HepG2 (cell line): ENCODE results near the gene TH. TPM values are rescaled to one million over a fixed set of nuclear protein-coding genes. Genes with fewer than 3 reads are reported as not detected.

Experiments used
- AKAP8 ChIP-seq: sonication (generic); formaldehyde crosslinking; IDR thresholded peaks from 2 replicates; pipeline ENCODE4 v1.5.1; 2020; ENCODE audit warnings: mild to moderate bottlenecking, missing genetic modification reagents
- BORCS8-MEF2B ChIP-seq: sonication (generic); formaldehyde crosslinking; IDR thresholded peaks from 2 replicates; pipeline ENCODE4 v1.8.0; 2022; ENCODE audit warnings: mild to moderate bottlenecking, missing genetic modification reagents
- KAT2B ChIP-seq: fragments of 150-350 bp; IDR thresholded peaks from 2 replicates; pipeline ENCODE4 v1.6.1; 2014; ENCODE audit warnings: low read depth, low read length, borderline replicate concordance
- KDM1A ChIP-seq: IDR thresholded peaks from 2 replicates; pipeline ENCODE4 v1.6.1; 2016; ENCODE audit warnings: missing compliant biosample characterization
- MXD4 ChIP-seq: IDR thresholded peaks from 2 replicates; pipeline ENCODE4 v1.6.1; 2016; ENCODE audit warnings: mild to moderate bottlenecking, missing biosample characterization, missing genetic modification reagents
- NFE2L1 ChIP-seq: sonication (generic); formaldehyde crosslinking; IDR thresholded peaks from 2 replicates; pipeline ENCODE4 v1.4.0; 2020; ENCODE audit warnings: missing genetic modification reagents, mild to moderate bottlenecking, borderline replicate concordance
- NFKBIZ ChIP-seq: IDR thresholded peaks from 2 replicates; pipeline ENCODE4 v1.6.1; 2018; ENCODE audit warnings: missing genetic modification reagents, missing compliant biosample characterization
- POLR2AphosphoS5 ChIP-seq: IDR thresholded peaks from 2 replicates; pipeline ENCODE4 v1.6.1; 2012; ENCODE audit warnings: low read depth, low read length
- POLR2G ChIP-seq: fragments of 200-400 bp; formaldehyde crosslinking; IDR thresholded peaks from 2 replicates; pipeline ENCODE4 v1.6.1; 2018; ENCODE audit warnings: mild to moderate bottlenecking, low read depth, low read length, moderate library complexity
- SMAD3 ChIP-seq: sonication (generic); formaldehyde crosslinking; IDR thresholded peaks from 2 replicates; pipeline ENCODE4 v1.4.0; 2020; ENCODE audit warnings: missing genetic modification reagents
- SP5 ChIP-seq: IDR thresholded peaks from 2 replicates; pipeline ENCODE4 v1.6.1; 2016; ENCODE audit warnings: low read depth, borderline replicate concordance
- THYN1 ChIP-seq: sonication (generic); formaldehyde crosslinking; IDR thresholded peaks from 2 replicates; pipeline ENCODE4 v1.8.1; 2023; ENCODE audit warnings: low read depth, mild to moderate bottlenecking, moderate library complexity, missing genetic modification reagents, borderline replicate concordance
- ZBTB20 ChIP-seq: sonication (generic); formaldehyde crosslinking; IDR thresholded peaks from 2 replicates; pipeline ENCODE4 v1.8.1; 2023; ENCODE audit warnings: missing genetic modification reagents, low read depth, mild to moderate bottlenecking, borderline replicate concordance
- ZC3H4 ChIP-seq: sonication (generic); formaldehyde crosslinking; IDR thresholded peaks from 2 replicates; pipeline ENCODE4 v1.4.0; 2020; ENCODE audit warnings: missing genetic modification reagents, borderline replicate concordance
- ZNF709 ChIP-seq: sonication (generic); formaldehyde crosslinking; IDR thresholded peaks from 2 replicates; pipeline ENCODE4 v1.5.0; 2020; ENCODE audit warnings: mild to moderate bottlenecking, missing genetic modification reagents
- ZNF775 ChIP-seq: sonication (generic); formaldehyde crosslinking; IDR thresholded peaks from 2 replicates; pipeline ENCODE4 v1.4.0; 2020; ENCODE audit warnings: missing genetic modification reagents, mild to moderate bottlenecking, moderate library complexity, borderline replicate concordance
- polyA plus RNA-seq, 8 experiments: library from polyadenylated mRNA; depleted of rRNA in 3 of 8; stranded (reverse) in 7 of 8; unstranded in 1 of 8; fragments of >200 nt; fragmentation: Illumina TruSeq in 4 of 8; extraction: Trizol in 4 of 8; gene quantifications; 2 replicates each; pipeline versions ENCODE4 v1.2.1 to v1.2.3, GENCODE V29; 2011 to 2016; ENCODE audit warnings: low read depth in 4 of 8, missing spikeins in 1 of 8, mixed read lengths in 1 of 8; ENCODE audit not compliant: insufficient read depth in 1 of 8
- total RNA-seq, 5 experiments: library from RNA; depleted of rRNA; stranded (reverse); fragments of >200 nt; fragmentation: Illumina TruSeq; extraction: Trizol; gene quantifications; 2 replicates each; pipeline ENCODE4 v1.2.3, GENCODE V29; 2016; ENCODE audit warnings: low read depth in 1 of 5
- TF ChIP-seq, protein P1 (sequence below): sonication (generic); formaldehyde crosslinking; IDR thresholded peaks from 2 replicates; pipeline ENCODE4 v1.8.0; 2022; ENCODE audit warnings: mild to moderate bottlenecking, missing genetic modification reagents; ENCODE audit not compliant: insufficient replicate concordance
- TF ChIP-seq, protein P2 (sequence below): sonication (generic); formaldehyde crosslinking; IDR thresholded peaks from 2 replicates; pipeline ENCODE4 v1.5.0; 2020; ENCODE audit warnings: mild to moderate bottlenecking, missing genetic modification reagents
- TF ChIP-seq, protein P3 (sequence below): sonication (generic); formaldehyde crosslinking; IDR thresholded peaks from 2 replicates; pipeline ENCODE4 v1.5.0; 2020; ENCODE audit warnings: mild to moderate bottlenecking, missing genetic modification reagents
- TF ChIP-seq, protein P4 (sequence below): sonication (generic); formaldehyde crosslinking; IDR thresholded peaks from 2 replicates; pipeline ENCODE4 v1.5.1; 2020; ENCODE audit warnings: mild to moderate bottlenecking, missing genetic modification reagents, moderate library complexity

Gene TH
- total and polyA plus RNA-seq, 2 of the 13 experiments (the other 11 are each of a cell fraction or from before 2014, with no cell fraction given) = 0.36 TPM; not detected in 1

DNA sequence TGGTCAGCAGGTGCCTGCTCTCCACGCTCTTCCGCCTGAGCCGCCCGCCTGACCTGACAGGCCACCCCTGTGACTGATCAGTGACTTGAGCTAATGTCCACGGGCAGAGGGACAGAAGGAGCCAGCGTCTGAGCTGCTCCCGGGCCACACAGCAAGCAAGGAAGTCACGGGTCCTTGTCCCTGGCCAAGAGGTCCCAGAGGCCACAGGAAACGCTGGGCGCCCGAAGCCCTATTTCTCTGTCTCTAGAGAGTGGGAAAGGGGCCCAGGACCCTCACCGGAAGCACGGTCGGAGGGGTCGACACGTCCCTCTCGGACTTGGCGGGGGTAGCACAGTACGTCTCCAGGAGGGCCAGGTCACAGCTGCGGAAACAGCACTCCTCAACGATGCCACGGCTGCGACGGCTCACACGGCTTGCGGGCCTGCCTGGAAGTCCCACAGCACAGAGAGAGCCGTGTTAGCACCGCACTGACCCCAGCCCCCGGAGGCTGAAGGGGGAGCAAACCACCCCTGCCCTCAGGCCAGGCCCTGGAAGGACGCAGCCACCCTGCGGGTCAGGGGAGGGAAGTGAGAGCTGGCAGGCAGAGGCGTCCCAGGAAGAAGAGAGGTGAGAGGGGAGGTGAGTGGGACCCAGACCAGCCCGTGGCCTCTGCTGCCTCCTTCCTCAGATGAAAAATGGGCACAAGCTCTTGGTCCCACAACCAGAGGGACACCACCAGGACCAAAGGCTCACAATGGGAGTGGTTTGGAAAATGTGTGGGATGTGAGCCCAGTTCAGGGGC lies 38.2 kb downstream of the TH start (continued):
- TF ChIP-seq, protein P1, sequence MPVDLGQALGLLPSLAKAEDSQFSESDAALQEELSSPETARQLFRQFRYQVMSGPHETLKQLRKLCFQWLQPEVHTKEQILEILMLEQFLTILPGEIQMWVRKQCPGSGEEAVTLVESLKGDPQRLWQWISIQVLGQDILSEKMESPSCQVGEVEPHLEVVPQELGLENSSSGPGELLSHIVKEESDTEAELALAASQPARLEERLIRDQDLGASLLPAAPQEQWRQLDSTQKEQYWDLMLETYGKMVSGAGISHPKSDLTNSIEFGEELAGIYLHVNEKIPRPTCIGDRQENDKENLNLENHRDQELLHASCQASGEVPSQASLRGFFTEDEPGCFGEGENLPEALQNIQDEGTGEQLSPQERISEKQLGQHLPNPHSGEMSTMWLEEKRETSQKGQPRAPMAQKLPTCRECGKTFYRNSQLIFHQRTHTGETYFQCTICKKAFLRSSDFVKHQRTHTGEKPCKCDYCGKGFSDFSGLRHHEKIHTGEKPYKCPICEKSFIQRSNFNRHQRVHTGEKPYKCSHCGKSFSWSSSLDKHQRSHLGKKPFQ (CRISPR knock-in tag) = peak; percentile 17
- TF ChIP-seq BORCS8-MEF2B (CRISPR knock-in tag) (0 out of 2 replicates have a peak, but pooled peaks have one; percentile 58), THYN1 (CRISPR knock-in tag) (no peak), ZC3H4 (CRISPR knock-in tag) (peak; percentile 96), MXD4 (CRISPR knock-in tag) (0 out of 2 replicates have a peak, but pooled peaks have one; percentile 14), POLR2G (peak; percentile 54), SMAD3 (CRISPR knock-in tag) (peak; percentile 56; the same call in 1 of the 2 replicates), NFKBIZ (CRISPR knock-in tag) (no peak), POLR2AphosphoS5 (peak; percentile 58), AKAP8 (CRISPR knock-in tag) (peak; percentile 98), ZNF775 (CRISPR knock-in tag) (no peak), SP5 (CRISPR knock-in tag) (no peak), KDM1A (CRISPR knock-in tag) (no peak), KAT2B (no peak), NFE2L1 (CRISPR knock-in tag) (no peak), ZNF709 (peak; percentile 24; the same call in 1 of the 2 replicates), ZBTB20 (CRISPR knock-in tag) (peak; percentile 14; the same call in 1 of the 2 replicates)
- TF ChIP-seq, protein P2, sequence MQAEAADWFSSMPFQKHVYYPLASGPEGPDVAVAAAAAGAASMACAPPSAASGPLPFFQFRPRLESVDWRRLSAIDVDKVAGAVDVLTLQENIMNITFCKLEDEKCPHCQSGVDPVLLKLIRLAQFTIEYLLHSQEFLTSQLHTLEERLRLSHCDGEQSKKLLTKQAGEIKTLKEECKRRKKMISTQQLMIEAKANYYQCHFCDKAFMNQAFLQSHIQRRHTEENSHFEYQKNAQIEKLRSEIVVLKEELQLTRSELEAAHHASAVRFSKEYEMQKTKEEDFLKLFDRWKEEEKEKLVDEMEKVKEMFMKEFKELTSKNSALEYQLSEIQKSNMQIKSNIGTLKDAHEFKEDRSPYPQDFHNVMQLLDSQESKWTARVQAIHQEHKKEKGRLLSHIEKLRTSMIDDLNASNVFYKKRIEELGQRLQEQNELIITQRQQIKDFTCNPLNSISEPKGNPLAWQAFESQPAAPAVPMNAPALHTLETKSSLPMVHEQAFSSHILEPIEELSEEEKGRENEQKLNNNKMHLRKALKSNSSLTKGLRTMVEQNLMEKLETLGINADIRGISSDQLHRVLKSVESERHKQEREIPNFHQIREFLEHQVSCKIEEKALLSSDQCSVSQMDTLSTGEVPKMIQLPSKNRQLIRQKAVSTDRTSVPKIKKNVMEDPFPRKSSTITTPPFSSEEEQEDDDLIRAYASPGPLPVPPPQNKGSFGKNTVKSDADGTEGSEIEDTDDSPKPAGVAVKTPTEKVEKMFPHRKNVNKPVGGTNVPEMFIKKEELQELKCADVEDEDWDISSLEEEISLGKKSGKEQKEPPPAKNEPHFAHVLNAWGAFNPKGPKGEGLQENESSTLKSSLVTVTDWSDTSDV = peak; percentile 60; the same call in 1 of the 2 replicates
- TF ChIP-seq, protein P3, sequence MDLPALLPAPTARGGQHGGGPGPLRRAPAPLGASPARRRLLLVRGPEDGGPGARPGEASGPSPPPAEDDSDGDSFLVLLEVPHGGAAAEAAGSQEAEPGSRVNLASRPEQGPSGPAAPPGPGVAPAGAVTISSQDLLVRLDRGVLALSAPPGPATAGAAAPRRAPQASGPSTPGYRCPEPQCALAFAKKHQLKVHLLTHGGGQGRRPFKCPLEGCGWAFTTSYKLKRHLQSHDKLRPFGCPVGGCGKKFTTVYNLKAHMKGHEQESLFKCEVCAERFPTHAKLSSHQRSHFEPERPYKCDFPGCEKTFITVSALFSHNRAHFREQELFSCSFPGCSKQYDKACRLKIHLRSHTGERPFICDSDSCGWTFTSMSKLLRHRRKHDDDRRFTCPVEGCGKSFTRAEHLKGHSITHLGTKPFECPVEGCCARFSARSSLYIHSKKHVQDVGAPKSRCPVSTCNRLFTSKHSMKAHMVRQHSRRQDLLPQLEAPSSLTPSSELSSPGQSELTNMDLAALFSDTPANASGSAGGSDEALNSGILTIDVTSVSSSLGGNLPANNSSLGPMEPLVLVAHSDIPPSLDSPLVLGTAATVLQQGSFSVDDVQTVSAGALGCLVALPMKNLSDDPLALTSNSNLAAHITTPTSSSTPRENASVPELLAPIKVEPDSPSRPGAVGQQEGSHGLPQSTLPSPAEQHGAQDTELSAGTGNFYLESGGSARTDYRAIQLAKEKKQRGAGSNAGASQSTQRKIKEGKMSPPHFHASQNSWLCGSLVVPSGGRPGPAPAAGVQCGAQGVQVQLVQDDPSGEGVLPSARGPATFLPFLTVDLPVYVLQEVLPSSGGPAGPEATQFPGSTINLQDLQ (CRISPR knock-in tag) = peak; percentile 3; the same call in 1 of the 2 replicates
- TF ChIP-seq, protein P4, sequence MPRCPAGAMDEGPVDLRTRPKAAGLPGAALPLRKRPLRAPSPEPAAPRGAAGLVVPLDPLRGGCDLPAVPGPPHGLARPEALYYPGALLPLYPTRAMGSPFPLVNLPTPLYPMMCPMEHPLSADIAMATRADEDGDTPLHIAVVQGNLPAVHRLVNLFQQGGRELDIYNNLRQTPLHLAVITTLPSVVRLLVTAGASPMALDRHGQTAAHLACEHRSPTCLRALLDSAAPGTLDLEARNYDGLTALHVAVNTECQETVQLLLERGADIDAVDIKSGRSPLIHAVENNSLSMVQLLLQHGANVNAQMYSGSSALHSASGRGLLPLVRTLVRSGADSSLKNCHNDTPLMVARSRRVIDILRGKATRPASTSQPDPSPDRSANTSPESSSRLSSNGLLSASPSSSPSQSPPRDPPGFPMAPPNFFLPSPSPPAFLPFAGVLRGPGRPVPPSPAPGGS (CRISPR knock-in tag) = 0 out of 2 replicates have a peak, but pooled peaks have one; percentile 52
